Stimulated activated CD8-positive, alpha-beta memory T cell treated with anti-CD3 and anti-CD28 coated beads, Interleukin-7, amount 100 ng/mL, for 24 hours (primary cell): ENCODE measurements around the gene RAD50.

Experiments used
- DNase-seq: peaks from one replicate; pipeline ENCODE4 v3.0.0-alpha.2; 2020; ENCODE audit warnings: low read depth

The RAD50 gene

DNA sequence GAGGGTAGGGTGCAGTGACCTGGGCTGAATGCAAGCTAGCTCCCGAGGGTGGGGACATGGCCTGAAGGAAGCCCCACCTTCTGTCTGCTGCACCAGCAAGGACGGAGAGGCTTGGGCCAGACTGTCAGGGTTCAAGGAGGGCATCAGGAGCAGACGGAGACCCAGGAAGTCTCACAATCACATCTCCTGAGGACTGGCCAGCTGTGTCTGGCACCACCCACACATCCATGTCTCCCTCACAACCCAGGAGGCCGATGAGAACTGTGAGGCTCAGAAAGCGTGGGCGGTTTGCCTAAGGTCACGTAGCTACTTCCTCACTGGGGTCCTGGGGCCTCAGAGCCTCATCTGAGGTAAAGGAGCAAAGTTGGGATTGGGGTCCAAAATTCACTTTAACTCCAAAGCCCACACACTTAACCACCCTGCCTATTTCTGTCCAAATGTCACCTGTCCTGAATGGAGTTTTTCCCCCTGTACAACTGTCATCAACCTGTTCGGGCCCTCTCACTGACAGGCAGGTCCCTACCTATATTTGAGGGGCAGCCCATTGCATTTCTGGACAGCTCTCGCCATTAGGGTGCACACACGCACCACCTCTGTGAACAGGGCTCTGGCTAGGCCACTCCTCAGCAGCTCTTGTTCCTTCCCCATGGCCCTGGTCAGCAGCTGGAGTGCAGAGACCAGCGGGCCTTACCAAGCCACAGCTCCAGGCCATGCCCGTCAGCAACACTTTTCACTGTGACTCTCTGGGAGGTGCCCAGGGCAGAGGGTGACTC lies 104.6 kb downstream of the RAD50 start:
- DNase-seq, result no peak

- DNase-seq, result no peak
These were observed 105.2 kb downstream of the RAD50 start for GRCh38 chr5:132662004-132662401.

GRCh38 chr5:132662925-132663770 lies 106.4 kb downstream of the RAD50 start:
- DNase-seq, result no peak

- no peak for DNase-seq
These were observed 107.3 kb downstream of the RAD50 start for GRCh38 chr5:132663771-132664695.

DNA sequence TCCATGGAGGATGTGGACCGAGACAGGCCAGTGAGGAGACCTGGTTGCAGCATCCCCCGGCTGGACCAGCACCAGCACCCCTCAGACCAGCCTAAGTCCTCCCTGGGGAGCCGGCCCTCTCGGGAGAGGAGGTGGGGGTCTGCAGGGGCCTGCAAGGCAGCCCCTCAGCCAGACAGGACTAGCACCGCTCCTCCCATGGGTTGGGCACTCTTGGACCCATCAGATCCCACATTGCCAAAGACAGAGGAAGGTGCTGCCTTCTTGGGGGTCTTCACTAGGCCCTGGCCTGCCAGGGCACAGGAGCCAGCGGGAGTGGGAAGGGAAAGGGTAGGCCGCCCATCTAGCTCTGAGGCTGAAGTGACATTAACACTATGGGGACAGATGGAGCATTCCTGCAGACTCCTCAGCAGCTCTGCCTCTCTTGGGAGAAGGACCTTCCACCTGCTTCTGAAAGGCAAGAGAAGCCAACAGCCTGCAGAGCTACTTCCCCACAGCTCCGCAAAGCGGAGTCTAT lies 108.0 kb downstream of the RAD50 start:
- DNase-seq, result no peak

GRCh38 chr5:132665574-132666080 lies 108.8 kb downstream of the RAD50 start:
- DNase-seq, result no peak

DNA sequence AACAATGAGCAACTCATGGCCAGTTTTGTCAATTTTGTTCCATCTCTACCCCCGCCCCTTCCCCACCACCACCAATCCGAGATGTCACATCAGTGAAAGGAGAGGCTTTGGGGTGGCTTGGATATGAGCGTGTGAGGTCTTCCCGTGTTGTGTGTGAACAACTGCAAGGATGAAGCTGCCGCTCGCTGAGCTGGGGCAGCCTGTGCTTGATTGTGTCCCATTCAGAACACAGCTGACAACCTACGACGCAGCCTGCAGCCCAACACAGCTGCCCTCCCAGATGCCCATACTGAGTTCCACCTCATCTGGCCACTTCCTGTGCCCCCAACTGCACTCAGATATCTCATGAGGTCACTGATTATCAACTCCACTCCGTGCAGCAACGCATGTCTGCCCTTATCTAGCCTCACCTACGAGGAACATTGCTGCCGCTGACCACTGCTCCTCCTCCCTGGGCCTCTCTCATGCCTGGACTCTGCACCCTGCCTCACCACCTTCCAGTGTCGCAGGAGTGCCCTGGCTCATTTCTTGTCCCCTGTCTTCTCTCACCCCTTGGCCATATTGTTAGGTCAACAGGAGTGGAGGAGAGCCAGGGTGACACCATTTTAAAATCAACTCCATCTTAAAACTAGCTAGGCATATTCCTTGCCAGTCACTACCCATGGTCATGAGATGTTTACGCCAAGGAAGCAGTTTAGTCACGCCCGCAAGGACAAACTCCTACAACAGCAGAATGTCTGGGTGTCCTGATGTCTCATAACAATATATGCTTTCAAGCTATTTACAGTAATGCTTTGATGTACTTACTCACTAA lies 109.7 kb downstream of the RAD50 start:
- DNase-seq, result no peak

DNA sequence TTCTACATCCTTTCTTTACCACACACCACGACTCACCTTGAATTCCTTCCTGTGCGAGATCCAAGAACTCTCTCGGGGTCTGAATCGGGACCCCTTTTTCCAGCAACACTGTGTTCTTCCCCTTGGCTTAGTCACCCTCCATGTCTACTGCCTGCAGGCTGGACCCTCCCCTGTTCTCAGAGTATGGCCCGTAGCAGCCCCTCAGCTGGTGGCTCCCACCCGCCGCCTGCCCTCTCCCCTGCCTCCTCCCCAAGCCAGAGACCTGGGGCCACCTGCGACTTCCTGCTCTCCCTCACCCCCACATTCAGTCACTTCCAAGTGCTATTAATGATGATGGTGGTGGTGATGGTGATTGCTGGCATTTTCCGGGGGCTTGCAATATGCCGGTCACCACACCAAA lies 110.5 kb downstream of the RAD50 start:
- no peak for DNase-seq

GRCh38 chr5:132667761-132668705 lies 111.3 kb downstream of the RAD50 start:
- no peak for DNase-seq

GRCh38 chr5:132668706-132669454 lies 112.1 kb downstream of the RAD50 start:
- DNase-seq, result no peak

DNA sequence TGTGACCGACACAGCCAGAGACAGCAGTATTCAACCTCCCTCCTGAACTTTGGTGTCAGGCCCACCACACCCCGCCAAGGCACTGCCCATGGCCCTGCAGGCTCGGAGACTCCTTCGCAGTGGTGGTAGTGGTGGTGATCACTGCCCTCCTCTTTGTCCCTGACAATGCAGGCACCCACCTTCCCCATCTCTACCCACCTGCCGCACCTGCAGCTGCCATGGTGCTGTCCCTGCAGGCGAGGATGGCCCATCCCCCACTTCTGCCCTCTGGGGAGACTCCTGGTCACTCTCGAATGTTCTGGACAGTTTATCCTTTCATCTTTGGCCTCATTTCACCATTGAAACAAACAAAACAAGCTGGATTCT lies 112.7 kb downstream of the RAD50 start:
- DNase-seq, result no peak

GRCh38 chr5:132669966-132670882 lies 113.4 kb downstream of the RAD50 start:
- DNase-seq, result no peak

DNA sequence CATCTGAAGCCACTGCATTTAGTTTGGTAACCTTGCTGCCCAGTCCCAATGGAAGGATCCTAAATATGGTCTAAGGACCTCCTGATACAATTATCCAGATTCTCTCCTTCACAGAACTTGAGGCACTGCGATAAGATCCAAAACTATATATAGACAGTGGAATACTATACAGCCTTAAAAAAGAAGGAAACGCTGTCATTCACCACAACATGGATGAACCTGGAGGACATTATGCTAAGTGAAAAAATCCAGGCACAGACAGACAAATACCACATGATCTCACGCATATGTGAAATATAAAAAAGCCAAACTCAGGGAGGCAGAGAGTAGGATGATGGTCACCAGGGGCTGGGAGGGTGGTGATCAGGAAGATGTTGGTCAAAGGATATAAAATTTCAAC lies 114.2 kb downstream of the RAD50 start:
- DNase-seq, result no peak

DNA sequence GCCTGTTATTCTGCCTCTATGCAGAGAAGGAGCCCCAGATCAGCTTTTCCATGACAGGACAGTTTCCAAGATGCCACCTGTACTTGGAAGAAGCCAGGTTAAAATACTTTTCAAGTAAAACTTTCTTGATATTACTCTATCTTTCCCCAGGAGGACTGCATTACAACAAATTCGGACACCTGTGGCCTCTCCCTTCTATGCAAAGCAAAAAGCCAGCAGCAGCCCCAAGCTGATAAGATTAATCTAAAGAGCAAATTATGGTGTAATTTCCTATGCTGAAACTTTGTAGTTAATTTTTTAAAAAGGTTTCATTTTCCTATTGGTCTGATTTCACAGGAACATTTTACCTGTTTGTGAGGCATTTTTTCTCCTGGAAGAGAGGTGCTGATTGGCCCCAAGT lies 116.7 kb downstream of the RAD50 start:
- DNase-seq, result no peak

GRCh38 chr5:132673939-132674630 lies 117.3 kb downstream of the RAD50 start, which contains the start of gene IL4:
Gene IL4 (plus strand): TSS chr5:132673989. CDS start chr5:132674051, 62 bp downstream.
- no peak for DNase-seq

DNA sequence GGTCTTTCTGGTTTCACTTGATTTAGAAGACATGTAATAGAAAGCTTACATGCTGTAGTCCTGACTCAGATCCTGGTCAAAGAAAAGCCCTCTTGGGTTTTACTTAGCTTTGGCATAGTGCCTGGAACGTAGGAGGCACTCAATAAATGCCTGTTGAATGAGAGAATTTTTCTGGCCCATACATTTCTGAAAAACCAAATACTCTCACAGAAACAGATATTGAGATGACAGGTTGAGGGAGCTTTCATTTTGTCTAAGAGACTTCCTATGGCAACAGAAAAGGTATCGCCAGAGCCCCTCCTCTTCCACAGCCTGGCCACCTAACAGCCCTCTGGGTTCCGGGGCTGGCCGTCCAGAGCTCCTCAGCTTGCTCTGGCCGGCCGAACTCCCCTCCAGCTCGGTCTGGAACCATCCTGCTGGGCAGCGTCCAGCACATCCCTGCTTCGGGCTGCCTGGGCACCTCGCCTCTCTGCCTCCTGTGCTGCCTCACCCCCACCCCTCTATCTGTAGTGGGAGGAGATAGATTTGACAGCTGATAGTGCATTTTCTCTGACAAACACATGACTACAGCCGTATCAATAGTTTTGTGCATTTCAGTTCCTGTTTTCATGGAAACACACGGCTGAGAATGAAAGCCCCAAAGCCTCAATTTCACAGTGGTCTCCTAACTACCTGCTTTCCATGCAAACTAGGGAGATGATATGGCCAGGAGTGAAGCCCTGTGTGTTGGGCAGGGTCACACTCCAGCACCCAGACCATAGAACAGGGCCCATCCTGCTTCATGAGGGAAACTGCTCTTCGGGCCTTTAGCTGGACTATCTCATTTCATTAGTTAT lies 118.1 kb downstream of the RAD50 start:
- DNase-seq, result no peak
